GM18520 (cell line): ENCODE measurements around the gene DNER.

Experiments used
- ATAC-seq: cut with Tn5 transposase; IDR thresholded peaks from one replicate; pipeline ENCODE4 v1.9.1; 2021; ENCODE audit not compliant: unreplicated experiment

DNER gene

DNA sequence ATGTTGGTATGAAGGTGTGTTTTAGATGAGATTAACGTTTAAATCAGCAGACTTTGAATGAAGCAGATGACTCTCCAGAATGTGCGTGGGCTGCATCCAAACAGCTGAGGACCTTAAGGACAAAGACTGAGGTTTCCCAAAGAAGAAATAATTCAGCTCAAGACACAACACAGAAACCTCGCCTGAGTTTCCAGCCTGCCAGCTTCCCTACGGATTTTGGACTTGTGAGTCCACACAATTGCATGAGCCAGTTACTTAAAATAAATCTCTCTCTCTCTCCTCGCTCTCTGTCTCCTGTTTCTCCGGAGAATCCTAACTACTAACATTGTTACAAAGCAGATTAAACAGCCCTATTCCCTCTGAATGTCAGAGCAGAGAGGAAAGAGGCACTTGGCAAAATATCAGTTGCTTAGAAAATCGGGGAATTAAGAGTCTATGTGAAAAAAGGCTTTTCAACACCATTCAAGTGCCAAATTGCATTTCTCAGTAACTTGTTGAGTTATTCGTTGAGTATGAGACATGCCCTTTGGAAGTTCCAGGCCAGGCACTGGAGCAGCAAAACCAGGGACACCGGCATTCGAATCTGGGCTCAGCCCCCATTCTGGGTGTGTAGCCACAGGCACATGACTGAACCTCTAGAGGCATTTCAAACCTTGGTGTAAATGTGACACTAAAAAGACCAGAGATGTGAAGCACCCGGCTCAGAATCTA, 268.7 kb downstream of the DNER start:
- ATAC-seq, result no peak

GRCh38 chr2:229445019-229445418, 269.3 kb downstream of the DNER start:
- no peak for ATAC-seq

- ATAC-seq, result no peak
Observed at GRCh38 chr2:229443546-229444268, 270.6 kb downstream of the DNER start.

- no peak for ATAC-seq
Observed at GRCh38 chr2:229443141-229443540, 271.2 kb downstream of the DNER start.

DNA sequence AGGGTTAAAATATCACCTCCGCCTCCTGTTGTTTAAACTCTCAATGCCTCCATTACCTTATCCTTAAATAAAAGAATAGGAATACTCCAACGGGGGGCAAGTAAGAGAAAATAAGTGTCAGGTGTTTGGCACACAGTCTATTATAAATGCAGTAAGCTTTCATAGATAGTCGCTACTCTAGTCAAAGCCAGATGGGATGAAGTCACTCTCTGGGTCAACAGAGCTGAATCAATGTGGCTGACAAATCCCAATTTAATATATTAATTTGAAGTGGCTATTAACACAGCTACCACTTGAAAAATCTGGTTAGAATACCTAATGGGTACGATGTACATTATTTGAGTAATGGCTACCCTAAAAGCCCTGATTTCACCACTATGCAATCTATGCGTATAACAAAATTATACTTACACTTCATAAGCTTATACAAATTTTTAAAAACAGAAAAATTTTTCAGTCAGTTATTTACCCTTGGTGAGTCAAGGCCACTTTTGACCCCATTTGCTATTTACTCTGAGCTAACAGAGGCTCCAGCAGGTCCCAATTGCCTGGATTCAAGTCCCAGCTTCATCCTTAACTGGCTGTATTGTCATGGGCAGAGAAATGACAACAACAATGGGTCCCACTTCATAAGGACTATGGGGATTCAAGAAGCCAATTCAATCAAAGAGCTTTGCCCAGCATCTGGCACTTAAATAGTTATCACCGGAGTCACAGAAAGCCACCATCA, 275.8 kb downstream of the DNER start:
- no peak for ATAC-seq

GRCh38 chr2:229437467-229437866, 276.9 kb downstream of the DNER start:
- ATAC-seq, result no peak

DNA sequence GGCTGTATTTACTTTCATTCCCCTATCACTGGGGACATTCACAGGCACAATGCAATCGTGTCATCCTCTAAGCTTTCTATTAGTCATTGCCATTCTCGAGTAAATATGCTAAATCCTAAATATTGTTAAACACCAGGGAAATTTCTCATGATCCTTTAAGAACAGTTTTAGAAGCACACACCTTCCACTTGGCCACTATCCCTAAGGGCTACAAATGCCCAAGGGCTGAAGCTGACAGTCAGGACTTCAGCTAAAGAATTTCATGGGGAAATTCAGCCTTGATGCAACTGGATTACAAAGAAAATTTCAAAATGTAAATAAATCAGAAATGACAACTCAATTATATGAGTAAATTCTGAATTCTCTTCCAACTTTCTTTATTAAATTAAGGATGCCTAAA, 280.2 kb downstream of the DNER start:
- no peak for ATAC-seq

DNA sequence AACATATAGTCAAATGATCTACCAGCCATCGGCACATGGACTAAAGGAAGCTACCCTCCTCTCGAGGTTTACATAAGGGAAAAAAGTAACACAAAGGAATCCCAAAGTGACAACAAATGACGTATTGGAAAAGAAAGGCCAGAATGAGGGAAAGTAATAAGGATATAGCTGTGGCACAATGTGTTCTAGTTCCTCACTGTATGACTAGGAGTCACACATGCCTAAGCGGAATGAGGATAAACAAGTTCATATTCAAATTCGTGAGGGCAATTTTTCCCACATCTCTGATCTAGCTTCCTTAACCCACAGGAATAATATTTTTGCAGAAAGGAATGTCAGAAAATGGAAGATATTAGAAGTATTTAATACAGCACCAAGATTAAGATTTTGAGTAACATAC, 281.0 kb downstream of the DNER start:
- no peak for ATAC-seq

GRCh38 chr2:229431327-229431954, 282.9 kb downstream of the DNER start:
- ATAC-seq, result no peak

- ATAC-seq, result no peak
Observed at GRCh38 chr2:229429589-229429988, 284.8 kb downstream of the DNER start.

DNA sequence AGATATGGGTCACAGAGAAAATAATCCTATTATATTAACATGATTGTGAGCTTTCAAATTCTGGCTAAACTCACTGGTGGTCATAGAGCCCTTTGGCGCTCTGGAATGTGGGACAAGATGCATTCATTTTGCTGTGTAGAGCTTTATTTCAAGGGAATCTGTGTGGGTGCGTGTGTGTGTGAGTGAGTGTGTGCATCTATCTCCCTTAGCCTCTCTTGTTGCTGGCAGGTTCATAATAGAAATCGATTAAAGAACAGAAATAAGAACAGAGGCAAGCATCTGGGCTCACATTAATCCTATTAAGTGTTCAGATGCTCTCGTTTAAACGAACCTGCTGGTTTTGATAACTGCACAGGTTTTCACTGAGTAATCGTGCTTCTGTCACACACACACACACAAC, 287.9 kb downstream of the DNER start:
- no peak for ATAC-seq

- ATAC-seq, result no peak
Observed at GRCh38 chr2:229425598-229425997, 288.8 kb downstream of the DNER start.

- ATAC-seq, result no peak
Observed at GRCh38 chr2:229422063-229422462, 292.3 kb downstream of the DNER start.

DNA sequence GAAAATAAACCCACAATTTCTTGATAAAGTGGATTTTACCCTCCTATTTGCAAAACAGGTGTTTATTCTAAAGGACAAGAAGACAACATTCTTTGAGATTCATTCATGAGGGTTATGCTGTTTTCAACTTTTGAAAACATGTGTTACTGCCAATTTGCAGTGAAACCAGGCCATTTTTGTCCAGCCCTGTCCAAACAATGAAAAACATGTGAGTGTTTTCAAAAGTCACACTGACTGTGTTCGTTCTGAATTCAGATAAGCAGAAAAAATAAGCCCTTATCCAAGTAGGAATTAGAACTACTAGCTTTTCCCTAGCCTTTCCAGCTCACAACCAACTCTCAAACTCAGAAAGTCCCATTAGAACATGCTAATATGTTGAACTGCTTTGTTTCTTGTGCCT, 295.2 kb downstream of the DNER start:
- no peak for ATAC-seq

- ATAC-seq, result no peak
Observed at GRCh38 chr2:229417916-229418315, 296.4 kb downstream of the DNER start.

GRCh38 chr2:229417176-229417575, 297.2 kb downstream of the DNER start:
- ATAC-seq, result no peak

DNA sequence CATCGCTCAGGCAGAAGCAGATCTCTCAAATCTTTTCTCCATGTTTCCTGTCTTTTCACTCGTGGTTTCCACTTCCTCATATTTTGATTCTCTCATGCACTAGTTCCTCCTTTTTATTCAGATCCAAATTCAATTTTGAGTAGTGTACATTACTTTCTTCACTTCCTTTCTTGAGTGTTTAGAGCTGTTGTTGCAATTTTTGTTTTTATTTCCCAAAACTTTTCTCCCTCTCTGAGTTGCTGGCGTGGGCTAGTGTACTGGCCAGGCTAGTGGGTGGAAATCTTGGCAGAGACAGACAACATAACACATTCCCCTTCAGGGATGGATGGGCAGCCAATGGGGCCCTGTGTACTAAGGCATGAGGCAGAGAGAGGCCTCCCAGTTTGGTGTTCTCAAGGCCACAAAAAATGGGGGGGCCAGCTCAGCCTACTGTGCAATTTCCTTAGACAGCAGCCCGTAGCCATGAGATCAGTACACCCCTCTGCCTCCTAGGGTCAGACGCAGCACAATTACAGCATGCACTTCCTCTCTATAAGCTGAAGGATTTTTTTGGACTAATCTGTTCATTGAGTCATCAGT, 298.1 kb downstream of the DNER start:
- ATAC-seq, result no peak

DNA sequence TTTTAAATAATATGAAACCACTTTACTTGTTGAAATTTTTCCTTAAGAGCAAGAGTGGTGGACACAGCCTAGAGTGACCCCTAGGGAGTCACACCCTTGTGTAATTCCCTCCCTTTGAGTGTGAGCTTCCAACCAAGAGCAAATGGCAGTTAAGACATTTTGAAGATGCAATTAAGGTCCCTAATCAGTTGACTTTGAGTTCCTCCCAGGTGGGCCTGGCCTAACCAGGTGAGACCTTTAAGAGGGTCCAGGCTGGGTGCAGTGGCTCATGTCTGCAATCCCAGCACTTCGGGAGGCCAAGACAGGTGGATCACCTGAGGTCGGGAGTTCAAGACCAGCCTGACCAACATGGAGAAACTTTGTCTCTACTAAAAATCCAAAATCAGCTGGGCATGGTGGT, 299.7 kb downstream of the DNER start:
- ATAC-seq, result no peak

DNA sequence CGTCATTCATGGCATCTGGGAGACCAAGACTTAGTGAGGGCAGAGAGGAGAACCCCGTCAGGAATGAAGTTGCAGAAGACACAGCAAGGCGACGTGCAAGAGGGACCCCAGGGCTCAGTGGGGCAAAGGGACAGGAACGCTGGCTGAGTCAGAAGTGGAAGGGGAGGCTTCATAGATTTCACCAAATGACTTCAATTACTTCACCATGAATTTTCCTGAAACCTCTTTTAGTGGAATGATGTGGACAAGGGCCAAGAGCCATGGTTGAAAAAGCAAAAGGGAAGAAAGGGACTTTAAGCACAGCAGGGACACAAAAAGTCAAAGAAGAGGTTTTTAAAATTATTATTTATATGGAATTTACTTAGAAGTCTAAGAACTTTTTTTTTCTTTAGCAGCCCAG, 301.7 kb downstream of the DNER start:
- no peak for ATAC-seq

- no peak for ATAC-seq
Observed at GRCh38 chr2:229410946-229411345, 303.4 kb downstream of the DNER start.

GRCh38 chr2:229410264-229410663, 304.1 kb downstream of the DNER start:
- no peak for ATAC-seq
